DLD1 (cell line): ENCODE data around the gene LPO.

Experiments
- in situ Hi-C: cut with HindIII; loops from 2 replicates; pipeline ENCODE4 v1.10.0; 2017; ENCODE audit warnings: low sequenced_read_pairs

The LPO gene

GRCh38 chr17:58315750-58316149 lies 77.4 kb downstream of the LPO start:
- in situ Hi-C loops, result no loop called here

GRCh38 chr17:58316260-58316960 lies 78.0 kb downstream of the LPO start:
- in situ Hi-C loops, result no loop called here

GRCh38 chr17:58317421-58318064 lies 79.2 kb downstream of the LPO start:
- in situ Hi-C loops, result no loop called here

- in situ Hi-C loops, result no loop called here
Observed at GRCh38 chr17:58318065-58318481, 79.7 kb downstream of the LPO start.
